CD4-positive, alpha-beta T cell treated with Interleukin-4 for 4 hours (primary cell): ENCODE measurements around the gene CYP4A11.
"Not testable (repeated sequence)": the region's sequence is repeated elsewhere in the genome, so short reads cannot be mapped to it uniquely, and the experiment has no call there.

Experiments
- DNase-seq: peaks from one replicate; pipeline ENCODE4 v3.0.0-alpha.2; 2020

CYP4A11 gene

GRCh38 chr1:46910790-46911189, 30.5 kb downstream of the CYP4A11 start:
- DNase-seq, result no peak

GRCh38 chr1:46903481-46903880, 37.8 kb downstream of the CYP4A11 start:
- no peak for DNase-seq

- DNase-seq, result no peak
Measured at GRCh38 chr1:46900401-46900800, 40.9 kb downstream of the CYP4A11 start.

- DNase-seq, result not testable (repeated sequence)
Measured at GRCh38 chr1:46881656-46882055, 59.6 kb downstream of the CYP4A11 start.
